ENCODE data around the gene ZDHHC4.

The ZDHHC4 gene

GRCh38 chr7:6533893-6534495, 43.3 kb upstream of the ZDHHC4 start:
- no peak for TF ChIP-seq CTCF (IDR thresholded peaks at IDR 0.05; ENCODE audit: borderline replicate concordance, extremely low read depth, low read length, poor library complexity, severe bottlenecking)
- DNase-seq, result no peak
- Histone ChIP-seq H3K27ac (ENCODE audit: low read length) (no peak overlapping the region), H3K4me3 (ENCODE audit: low read depth in 1 of 2, low read length in 2 of 2) (no peak overlapping the region), H2AFZ (ENCODE audit: low read depth, low read length) (no peak overlapping the region), H3K27me3 (ENCODE audit: insufficient read depth, low read length, poor library complexity) (peaks cover 50% of the 10 kb centered on the region), H3K4me2 (ENCODE audit: insufficient read depth, low read length) (no peak overlapping the region), H3K4me1 (ENCODE audit: insufficient read depth, low read length) (peaks cover 30% of the 10 kb centered on the region), H4K20me1 (ENCODE audit: insufficient read depth, low read length) (no peaks in the 10 kb centered on the region; the same call in none of the 2 replicates), H3K9me3 (ENCODE audit: insufficient read depth, low read length, severe bottlenecking) (no peaks in the 10 kb centered on the region), H3K9ac (ENCODE audit: low read depth, low read length) (no peak overlapping the region), H3K36me3 (ENCODE audit: insufficient read depth, low read length) (no peaks in the 10 kb centered on the region), H3K79me2 (ENCODE audit: insufficient read depth, low read length) (no peaks in the 10 kb centered on the region)
- no peak for ATAC-seq (ENCODE audit: insufficient read depth, low read depth)

- TF ChIP-seq CTCF (IDR thresholded peaks at IDR 0.05; ENCODE audit: borderline replicate concordance, extremely low read depth, low read length, poor library complexity, severe bottlenecking), result no peak
- TF ChIP-seq EZH2 (IDR thresholded peaks at IDR 0.05; ENCODE audit: borderline replicate concordance, low read depth, low read length, severe bottlenecking), result no peak
- ATAC-seq (ENCODE audit: insufficient read depth, low read depth), result peak; percentile 73
These were observed 40.7 kb upstream of the ZDHHC4 start for GRCh38 chr7:6536262-6537260.

GRCh38 chr7:6542368-6542767, 34.9 kb upstream of the ZDHHC4 start:
- no peak overlapping the region for H3K4me2 ChIP-seq (ENCODE audit: insufficient read depth, low read length)
- peaks cover 4% of the 10 kb centered on the region for H3K4me1 ChIP-seq (ENCODE audit: insufficient read depth, low read length)
- no peaks in the 10 kb centered on the region for H4K20me1 ChIP-seq (ENCODE audit: insufficient read depth, low read length)
- no peak for ATAC-seq (ENCODE audit: insufficient read depth, low read depth)
- H3K27me3 ChIP-seq (ENCODE audit: insufficient read depth, low read length, poor library complexity), result peaks cover 3% of the 10 kb centered on the region
- TF ChIP-seq EZH2 (IDR thresholded peaks at IDR 0.05; ENCODE audit: borderline replicate concordance, low read depth, low read length, severe bottlenecking) (no peak), CTCF (IDR thresholded peaks at IDR 0.05; ENCODE audit: borderline replicate concordance, extremely low read depth, low read length, poor library complexity, severe bottlenecking) (no peak)
- H2AFZ ChIP-seq (ENCODE audit: low read depth, low read length), result no peak overlapping the region
- no peak overlapping the region for H3K9ac ChIP-seq (ENCODE audit: low read depth, low read length)
- H3K4me3 ChIP-seq (ENCODE audit: low read depth in 1 of 2, low read length in 2 of 2), result no peak overlapping the region
- no peaks in the 10 kb centered on the region for H3K79me2 ChIP-seq (ENCODE audit: insufficient read depth, low read length)
- H3K27ac ChIP-seq (ENCODE audit: low read length), result no peak overlapping the region
- H3K36me3 ChIP-seq (ENCODE audit: insufficient read depth, low read length), result no peaks in the 10 kb centered on the region
- no peaks in the 10 kb centered on the region for H3K9me3 ChIP-seq (ENCODE audit: insufficient read depth, low read length, severe bottlenecking)
- no peak for DNase-seq

More at GRCh38 chr7:6536262-6537260, 40.7 kb upstream of the ZDHHC4 start:
- Histone ChIP-seq H3K27me3 (ENCODE audit: insufficient read depth, low read length, poor library complexity) (peaks cover 33% of the 10 kb centered on the region), H3K36me3 (ENCODE audit: insufficient read depth, low read length) (no peaks in the 10 kb centered on the region), H2AFZ (ENCODE audit: low read depth, low read length) (peak overlapping the region; percentile 55), H3K4me3 (ENCODE audit: low read depth in 1 of 2, low read length in 2 of 2) (peak overlapping the region in 1 of 2 experiments; percentile 56; a peak in 3 of 4 replicates), H3K4me2 (ENCODE audit: insufficient read depth, low read length) (peak overlapping the region; percentile 77), H3K9me3 (ENCODE audit: insufficient read depth, low read length, severe bottlenecking) (no peaks in the 10 kb centered on the region), H4K20me1 (ENCODE audit: insufficient read depth, low read length) (no peaks in the 10 kb centered on the region; the same call in 1 of the 2 replicates), H3K27ac (ENCODE audit: low read length) (no peak overlapping the region), H3K79me2 (ENCODE audit: insufficient read depth, low read length) (no peaks in the 10 kb centered on the region), H3K4me1 (ENCODE audit: insufficient read depth, low read length) (peaks cover 19% of the 10 kb centered on the region), H3K9ac (ENCODE audit: low read depth, low read length) (peak overlapping the region; percentile 46; the same call in 1 of the 2 replicates)
- DNase-seq, result peak; percentile 54

Measured in DND-41 (cell line).